GM12801 (cell line): ENCODE results near the gene EPHB1.

Experiments used
- CTCF ChIP-seq: IDR thresholded peaks from one replicate; pipeline ENCODE4 v1.5.1; 2011; ENCODE audit warnings: control low read depth; ENCODE audit not compliant: insufficient read length; ENCODE audit errors: extremely low read depth

The EPHB1 gene

GRCh38 chr3:134903837-134904236, 108.8 kb downstream of the EPHB1 start:
- no peak for TF ChIP-seq CTCF

- TF ChIP-seq CTCF = no peak
Measured at GRCh38 chr3:134904241-134904771, 109.2 kb downstream of the EPHB1 start.

GRCh38 chr3:134904776-134905646, 110.0 kb downstream of the EPHB1 start:
- no peak for TF ChIP-seq CTCF

- no peak for TF ChIP-seq CTCF
Measured at GRCh38 chr3:134905647-134905935, 110.5 kb downstream of the EPHB1 start.

- TF ChIP-seq CTCF = no peak
Measured at GRCh38 chr3:134908271-134908670, 113.2 kb downstream of the EPHB1 start.

GRCh38 chr3:134910026-134910425, 115.0 kb downstream of the EPHB1 start:
- no peak for TF ChIP-seq CTCF

GRCh38 chr3:134911586-134912548, 116.8 kb downstream of the EPHB1 start:
- no peak for TF ChIP-seq CTCF
